Umbilical cord (tissue), 2 donors: ENCODE data around the gene DYNLT1. TPM values are rescaled to one million over a fixed set of nuclear protein-coding genes. Genes with fewer than 3 reads are reported as not detected.
"Not testable (repeated sequence)": the region's sequence is repeated elsewhere in the genome, so short reads cannot be mapped to it uniquely, and the experiment has no call there.

ENCODE experiments used
- DNase-seq: peaks from one replicate; pipeline ENCODE4 v3.0.0-alpha.2; 2015; ENCODE audit warnings: low spot score
- total RNA-seq: library from RNA; depleted of rRNA; stranded (reverse); fragments of >200 nt; gene quantifications from one replicate; pipeline ENCODE4 v1.2.3, GENCODE V29; 2014; ENCODE audit warnings: low replicate concordance; ENCODE audit not compliant: insufficient read depth

Gene DYNLT1
- total RNA-seq, 1 donor from 2014 or later = 58.7 TPM

GRCh38 chr6:158624684-158625682 lies 19.6 kb downstream of the DYNLT1 start:
- DNase-seq = no peak

DNA sequence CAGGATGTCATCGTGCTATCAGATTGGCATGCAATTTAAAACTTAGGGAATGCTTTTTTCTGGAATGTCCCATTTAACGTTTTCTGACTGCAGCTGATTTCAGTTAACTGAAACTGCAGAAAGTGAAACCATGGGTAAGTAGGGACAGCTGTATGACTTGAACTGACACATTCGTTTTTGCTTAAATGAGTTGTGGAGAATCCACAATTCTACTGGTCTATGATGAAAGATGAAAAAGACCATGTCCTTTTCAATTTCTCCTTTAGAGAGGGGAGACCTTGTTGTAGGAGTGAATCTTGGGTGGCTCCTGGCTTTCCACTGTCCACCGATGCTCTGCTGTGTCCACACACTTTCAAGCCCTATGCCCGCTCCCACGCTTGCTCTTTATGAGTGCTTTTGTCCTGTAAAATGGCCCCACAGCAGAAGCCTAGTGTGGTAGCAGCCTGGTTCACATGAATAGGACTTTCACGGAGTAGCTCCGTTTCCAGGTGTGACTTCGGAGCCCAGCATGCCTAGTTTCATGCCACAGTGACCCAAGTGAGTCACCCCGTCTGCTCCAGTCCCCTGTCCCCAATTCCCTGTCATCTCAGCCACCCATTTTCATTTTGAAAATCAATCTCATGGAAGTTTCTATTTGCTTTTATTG lies 21.9 kb downstream of the DYNLT1 start:
- no peak for DNase-seq

GRCh38 chr6:158621694-158622544 lies 22.6 kb downstream of the DYNLT1 start:
- DNase-seq = no peak

DNA sequence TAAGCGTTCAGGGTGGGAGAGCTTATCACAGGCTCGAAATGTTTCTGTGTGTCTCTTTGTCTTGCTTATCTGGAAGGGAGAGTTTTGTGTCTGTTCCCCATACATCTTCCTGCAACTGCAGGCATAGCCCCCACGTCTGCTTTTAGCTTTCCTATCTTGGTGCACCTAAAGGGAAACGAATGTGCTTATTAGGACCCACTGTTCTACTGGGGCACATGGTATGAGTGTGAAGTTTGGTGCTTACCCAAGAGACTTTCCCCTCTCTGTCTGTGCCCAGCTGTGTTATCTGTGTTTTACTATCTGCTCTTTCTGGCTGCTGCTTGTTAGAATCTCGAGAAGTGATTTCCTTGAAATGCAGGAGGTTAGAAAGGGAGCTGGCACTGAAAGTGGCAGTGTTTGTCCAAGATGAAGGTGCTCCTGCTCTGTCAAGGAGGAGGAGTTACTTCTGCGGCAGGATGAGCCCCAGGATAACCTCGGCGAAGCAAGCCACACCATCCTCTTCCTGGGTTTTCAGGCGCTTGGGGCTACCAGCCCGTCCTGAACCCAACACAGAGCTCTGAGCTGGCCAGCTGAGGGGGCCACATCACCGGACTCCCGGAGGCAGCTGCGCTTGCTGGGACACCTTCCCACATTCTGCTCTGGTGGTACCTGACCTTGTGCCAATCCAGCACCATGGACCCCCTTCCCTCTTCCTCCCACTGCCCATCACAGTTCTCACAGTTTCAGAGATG lies 23.4 kb downstream of the DYNLT1 start:
- DNase-seq = no peak

GRCh38 chr6:158619922-158620801 lies 24.4 kb downstream of the DYNLT1 start:
- DNase-seq = no peak

DNA sequence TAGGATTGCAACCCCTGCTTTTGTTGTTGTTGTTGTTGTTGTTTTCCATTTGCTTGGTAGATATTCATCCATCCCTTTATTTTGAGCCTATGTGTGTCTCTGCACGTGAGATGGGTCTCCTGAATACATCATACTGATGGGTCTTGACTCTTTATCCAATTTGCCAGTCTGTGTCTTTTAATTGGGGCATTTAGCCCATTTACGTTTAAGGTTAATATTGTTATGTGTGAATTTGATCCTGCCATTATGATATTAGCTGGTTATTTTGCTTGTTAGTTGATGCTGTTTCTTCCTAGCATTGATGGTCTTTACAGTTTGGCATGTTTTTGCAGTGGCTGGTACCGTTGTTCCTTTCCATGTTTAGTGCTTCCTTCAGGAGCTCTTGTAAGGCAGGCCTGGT lies 26.3 kb downstream of the DYNLT1 start:
- not testable (repeated sequence) for DNase-seq

GRCh38 chr6:158614606-158615005 lies 29.9 kb downstream of the DYNLT1 start:
- DNase-seq = not testable (repeated sequence)

GRCh38 chr6:158611541-158612370 lies 32.8 kb downstream of the DYNLT1 start:
- DNase-seq = peak; percentile 62

DNA sequence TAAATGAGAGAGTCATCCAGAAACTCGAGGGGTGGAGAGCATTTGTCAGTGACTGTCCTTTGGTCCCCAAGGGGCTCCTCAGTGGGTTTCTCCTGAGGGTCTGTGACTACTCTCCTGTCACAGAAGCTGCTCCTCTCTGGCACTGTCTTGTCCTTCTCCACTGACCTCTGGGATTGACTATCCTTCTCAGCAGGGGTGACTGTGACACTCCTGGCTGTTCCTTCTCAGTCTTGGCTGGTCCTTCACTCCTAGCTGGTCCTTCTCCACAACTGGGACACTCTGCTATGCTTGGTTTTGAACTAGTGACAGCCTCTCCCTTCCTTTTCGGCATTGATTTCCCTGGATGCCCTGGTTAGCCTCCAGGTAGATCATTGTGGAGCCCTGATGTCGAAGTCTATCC lies 33.5 kb downstream of the DYNLT1 start:
- no peak for DNase-seq

DNA sequence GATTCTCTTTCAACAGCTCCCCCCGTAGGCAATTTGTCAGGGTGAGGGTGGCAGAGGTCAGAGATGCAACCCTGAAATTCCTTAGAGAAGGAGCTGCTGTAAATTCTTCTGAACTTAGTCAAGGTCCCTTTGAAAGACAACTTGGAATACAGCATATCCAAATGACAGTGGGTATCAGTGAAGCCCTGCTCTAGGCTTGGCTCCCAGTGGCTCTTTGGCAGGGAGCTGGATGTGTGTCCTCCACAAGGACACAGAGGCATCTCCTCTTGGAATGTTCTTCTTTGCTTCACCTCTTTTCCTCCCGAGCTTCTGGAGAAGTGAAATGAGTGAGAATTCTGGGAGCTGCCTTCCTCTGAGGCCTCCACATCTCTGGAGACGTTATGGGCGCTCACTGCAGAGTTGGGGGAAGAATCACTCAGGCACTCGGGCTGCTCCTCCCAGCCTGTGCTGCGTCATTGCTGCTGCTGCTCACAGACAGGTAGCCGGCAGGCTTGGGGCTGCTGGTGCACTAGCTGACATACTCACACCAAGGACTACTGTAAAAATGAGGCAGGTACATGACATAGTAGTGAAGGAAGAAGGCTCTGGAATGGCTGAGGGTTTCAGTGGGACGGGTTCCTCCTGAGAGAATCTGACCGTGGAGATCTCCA lies 34.1 kb downstream of the DYNLT1 start:
- no peak for DNase-seq

GRCh38 chr6:158609455-158610155 lies 34.9 kb downstream of the DYNLT1 start:
- no peak for DNase-seq

- no peak for DNase-seq
These were observed 36.3 kb downstream of the DYNLT1 start for GRCh38 chr6:158608221-158608620.

GRCh38 chr6:158607411-158608170 lies 37.0 kb downstream of the DYNLT1 start:
- no peak for DNase-seq

- no peak for DNase-seq
These were observed 37.6 kb downstream of the DYNLT1 start for GRCh38 chr6:158606935-158607334.

DNA sequence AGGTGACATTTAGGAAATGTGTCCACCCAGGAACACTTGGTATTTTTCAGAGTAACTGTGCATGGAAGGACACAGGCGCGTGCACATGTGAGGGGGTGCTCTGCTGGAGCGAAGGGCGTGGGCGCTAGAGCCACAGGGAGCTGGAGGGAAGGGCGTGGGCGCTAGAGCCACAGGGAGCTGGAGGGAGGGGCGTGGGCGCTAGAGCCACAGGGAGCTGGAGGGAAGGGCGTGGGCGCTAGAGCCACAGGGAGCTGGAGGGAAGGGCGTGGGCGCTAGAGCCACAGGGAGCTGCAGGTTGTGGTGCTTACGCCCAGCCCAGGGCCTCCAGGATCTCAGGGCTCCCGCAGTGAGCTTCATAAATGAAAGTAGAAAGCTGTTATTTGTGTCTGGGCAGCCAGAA lies 38.5 kb downstream of the DYNLT1 start:
- not testable (repeated sequence) for DNase-seq

DNA sequence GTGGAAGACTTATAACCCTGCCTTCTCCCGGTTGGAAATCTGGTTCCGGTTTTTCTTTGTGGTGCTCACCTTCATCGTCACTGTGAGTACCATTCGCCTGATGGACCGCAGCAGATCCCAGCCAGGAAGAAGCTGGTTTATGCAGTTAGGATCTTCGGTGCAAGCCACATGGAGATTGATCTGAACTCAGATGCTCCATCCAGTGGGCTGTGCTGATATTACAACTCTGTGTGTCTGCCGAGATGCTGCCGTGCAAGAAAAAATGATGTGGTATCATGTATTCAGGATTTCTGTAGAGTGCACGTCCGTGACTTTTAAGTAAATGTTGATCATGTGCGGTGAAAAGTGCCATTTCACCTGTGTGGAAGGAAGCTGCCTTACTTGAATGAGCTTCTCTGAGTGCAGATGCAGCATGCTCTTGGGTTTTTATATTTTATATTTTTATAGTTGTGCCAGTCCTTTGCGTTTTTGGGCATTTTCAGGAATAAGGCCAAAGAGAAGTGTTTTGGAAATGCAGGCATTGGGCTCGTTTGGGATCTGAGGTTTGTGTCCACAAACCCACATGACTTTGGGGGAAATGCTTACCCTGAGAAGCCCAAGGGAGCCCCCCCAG lies 39.2 kb downstream of the DYNLT1 start:
- peak; percentile 70 for DNase-seq

GRCh38 chr6:158604048-158604406 lies 40.5 kb downstream of the DYNLT1 start:
- no peak for DNase-seq
